ENCODE measurements around the gene LRRC34. TPM values are rescaled to one million over a fixed set of nuclear protein-coding genes. Genes with fewer than 3 reads are reported as not detected.
A peak's percentile ranks its signal among the peaks of the same experiment; 100 is the strongest.

Gene LRRC34
- total and polyA plus RNA-seq, 10 of the 15 experiments (the other 5 are each of a cell fraction or from before 2014, with no cell fraction given): 0.24 to 3.7 (median 1.7) TPM

GRCh38 chr3:169764312-169764881 is 48.3 kb downstream of the LRRC34 start (continued):
- no peak for TF ChIP-seq REST (IDR thresholded peaks at IDR 0.05; ENCODE audit: low read depth, low read length)
- no peak for TF ChIP-seq RBBP5 (conservative IDR thresholded peaks at IDR 0.05)
- TF ChIP-seq EZH2 (IDR thresholded peaks at IDR 0.05; ENCODE audit: borderline replicate concordance, control insufficient read depth, low read depth, low read length): no peak
- TF ChIP-seq NRF1 (conservative IDR thresholded peaks at IDR 0.05; ENCODE audit: low read depth, low read length): no peak
- no peak for TF ChIP-seq CBX3 (IDR thresholded peaks at IDR 0.05; ENCODE audit: borderline replicate concordance, low read depth)
- 0 out of 2 replicates have a peak, but pooled peaks have one; percentile 6 for TF ChIP-seq BMI1 (IDR thresholded peaks at IDR 0.05; ENCODE audit: borderline replicate concordance)
- 0 out of 2 replicates have a peak, but pooled peaks have one; percentile 9 for TF ChIP-seq CREM (IDR thresholded peaks at IDR 0.05; ENCODE audit: low read depth)
- no peak for TF ChIP-seq ATF3 (IDR thresholded peaks at IDR 0.05; ENCODE audit: borderline replicate concordance, extremely low read depth, low read depth, low read length)
- TF ChIP-seq, protein P1, sequence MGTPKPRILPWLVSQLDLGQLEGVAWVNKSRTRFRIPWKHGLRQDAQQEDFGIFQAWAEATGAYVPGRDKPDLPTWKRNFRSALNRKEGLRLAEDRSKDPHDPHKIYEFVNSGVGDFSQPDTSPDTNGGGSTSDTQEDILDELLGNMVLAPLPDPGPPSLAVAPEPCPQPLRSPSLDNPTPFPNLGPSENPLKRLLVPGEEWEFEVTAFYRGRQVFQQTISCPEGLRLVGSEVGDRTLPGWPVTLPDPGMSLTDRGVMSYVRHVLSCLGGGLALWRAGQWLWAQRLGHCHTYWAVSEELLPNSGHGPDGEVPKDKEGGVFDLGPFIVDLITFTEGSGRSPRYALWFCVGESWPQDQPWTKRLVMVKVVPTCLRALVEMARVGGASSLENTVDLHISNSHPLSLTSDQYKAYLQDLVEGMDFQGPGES (IDR thresholded peaks at IDR 0.05): no peak
- TF ChIP-seq SP1 (IDR thresholded peaks at IDR 0.05; ENCODE audit: low read depth, low read length): no peak
- TF ChIP-seq ZNF622 (IDR thresholded peaks at IDR 0.05): no peak
- no peak for TF ChIP-seq ZBTB4 (CRISPR knock-in tag; IDR thresholded peaks at IDR 0.05)
- TF ChIP-seq EP300 (IDR thresholded peaks at IDR 0.05; ENCODE audit: borderline replicate concordance in 1 of 2, control insufficient read depth in 1 of 2, low read depth in 2 of 2, low read length in 2 of 2): no peak
- TF ChIP-seq NFXL1 (IDR thresholded peaks at IDR 0.05; ENCODE audit: borderline replicate concordance): no peak
- TF ChIP-seq, protein P2, sequence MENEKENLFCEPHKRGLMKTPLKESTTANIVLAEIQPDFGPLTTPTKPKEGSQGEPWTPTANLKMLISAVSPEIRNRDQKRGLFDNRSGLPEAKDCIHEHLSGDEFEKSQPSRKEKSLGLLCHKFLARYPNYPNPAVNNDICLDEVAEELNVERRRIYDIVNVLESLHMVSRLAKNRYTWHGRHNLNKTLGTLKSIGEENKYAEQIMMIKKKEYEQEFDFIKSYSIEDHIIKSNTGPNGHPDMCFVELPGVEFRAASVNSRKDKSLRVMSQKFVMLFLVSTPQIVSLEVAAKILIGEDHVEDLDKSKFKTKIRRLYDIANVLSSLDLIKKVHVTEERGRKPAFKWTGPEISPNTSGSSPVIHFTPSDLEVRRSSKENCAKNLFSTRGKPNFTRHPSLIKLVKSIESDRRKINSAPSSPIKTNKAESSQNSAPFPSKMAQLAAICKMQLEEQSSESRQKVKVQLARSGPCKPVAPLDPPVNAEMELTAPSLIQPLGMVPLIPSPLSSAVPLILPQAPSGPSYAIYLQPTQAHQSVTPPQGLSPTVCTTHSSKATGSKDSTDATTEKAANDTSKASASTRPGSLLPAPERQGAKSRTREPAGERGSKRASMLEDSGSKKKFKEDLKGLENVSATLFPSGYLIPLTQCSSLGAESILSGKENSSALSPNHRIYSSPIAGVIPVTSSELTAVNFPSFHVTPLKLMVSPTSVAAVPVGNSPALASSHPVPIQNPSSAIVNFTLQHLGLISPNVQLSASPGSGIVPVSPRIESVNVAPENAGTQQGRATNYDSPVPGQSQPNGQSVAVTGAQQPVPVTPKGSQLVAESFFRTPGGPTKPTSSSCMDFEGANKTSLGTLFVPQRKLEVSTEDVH (IDR thresholded peaks at IDR 0.05; ENCODE audit: low read depth, partially characterized antibody): no peak
- TF ChIP-seq, protein P3, sequence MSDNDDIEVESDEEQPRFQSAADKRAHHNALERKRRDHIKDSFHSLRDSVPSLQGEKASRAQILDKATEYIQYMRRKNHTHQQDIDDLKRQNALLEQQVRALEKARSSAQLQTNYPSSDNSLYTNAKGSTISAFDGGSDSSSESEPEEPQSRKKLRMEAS (IDR thresholded peaks at IDR 0.05; ENCODE audit: low read depth, low read length): no peak
- no peak for TF ChIP-seq KLF5 (IDR thresholded peaks at IDR 0.05; ENCODE audit: partially characterized antibody)
- TF ChIP-seq EED (IDR thresholded peaks at IDR 0.05; ENCODE audit: low read depth): no peak
